Lung microvascular endothelial cell (primary cell): ENCODE results near the gene FZD8. TPM values are rescaled to one million over a fixed set of nuclear protein-coding genes. Genes with fewer than 3 reads are reported as not detected.
A peak's percentile ranks its signal among the peaks of the same experiment; 100 is the strongest.
"Not testable (repeated sequence)": the region's sequence is repeated elsewhere in the genome, so short reads cannot be mapped to it uniquely, and the experiment has no call there.

Experiments used
- DNase-seq, 2 donors: peaks; one replicate each; pipeline versions ENCODE4 v3.0.0 to v3.0.0-alpha.2; 2010; ENCODE audit warnings: low read depth in 2 of 2
- total RNA-seq: library from RNA; depleted of rRNA; stranded (reverse); fragments of >200 nt; gene quantifications from 2 replicates; pipeline ENCODE4 v1.2.1, GENCODE V29; 2014

The FZD8 gene, protein sequence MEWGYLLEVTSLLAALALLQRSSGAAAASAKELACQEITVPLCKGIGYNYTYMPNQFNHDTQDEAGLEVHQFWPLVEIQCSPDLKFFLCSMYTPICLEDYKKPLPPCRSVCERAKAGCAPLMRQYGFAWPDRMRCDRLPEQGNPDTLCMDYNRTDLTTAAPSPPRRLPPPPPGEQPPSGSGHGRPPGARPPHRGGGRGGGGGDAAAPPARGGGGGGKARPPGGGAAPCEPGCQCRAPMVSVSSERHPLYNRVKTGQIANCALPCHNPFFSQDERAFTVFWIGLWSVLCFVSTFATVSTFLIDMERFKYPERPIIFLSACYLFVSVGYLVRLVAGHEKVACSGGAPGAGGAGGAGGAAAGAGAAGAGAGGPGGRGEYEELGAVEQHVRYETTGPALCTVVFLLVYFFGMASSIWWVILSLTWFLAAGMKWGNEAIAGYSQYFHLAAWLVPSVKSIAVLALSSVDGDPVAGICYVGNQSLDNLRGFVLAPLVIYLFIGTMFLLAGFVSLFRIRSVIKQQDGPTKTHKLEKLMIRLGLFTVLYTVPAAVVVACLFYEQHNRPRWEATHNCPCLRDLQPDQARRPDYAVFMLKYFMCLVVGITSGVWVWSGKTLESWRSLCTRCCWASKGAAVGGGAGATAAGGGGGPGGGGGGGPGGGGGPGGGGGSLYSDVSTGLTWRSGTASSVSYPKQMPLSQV
- total RNA-seq = 15.9 and 24.6 TPM in 2 replicates

- DNase-seq = peak; percentile 93 to 96
Measured at GRCh38 chr10:35642035-35642792, at the start of gene FZD8. Gene FZD8 (minus strand): TSS chr10:35642296. CDS start chr10:35641429, 867 bp downstream.

DNA sequence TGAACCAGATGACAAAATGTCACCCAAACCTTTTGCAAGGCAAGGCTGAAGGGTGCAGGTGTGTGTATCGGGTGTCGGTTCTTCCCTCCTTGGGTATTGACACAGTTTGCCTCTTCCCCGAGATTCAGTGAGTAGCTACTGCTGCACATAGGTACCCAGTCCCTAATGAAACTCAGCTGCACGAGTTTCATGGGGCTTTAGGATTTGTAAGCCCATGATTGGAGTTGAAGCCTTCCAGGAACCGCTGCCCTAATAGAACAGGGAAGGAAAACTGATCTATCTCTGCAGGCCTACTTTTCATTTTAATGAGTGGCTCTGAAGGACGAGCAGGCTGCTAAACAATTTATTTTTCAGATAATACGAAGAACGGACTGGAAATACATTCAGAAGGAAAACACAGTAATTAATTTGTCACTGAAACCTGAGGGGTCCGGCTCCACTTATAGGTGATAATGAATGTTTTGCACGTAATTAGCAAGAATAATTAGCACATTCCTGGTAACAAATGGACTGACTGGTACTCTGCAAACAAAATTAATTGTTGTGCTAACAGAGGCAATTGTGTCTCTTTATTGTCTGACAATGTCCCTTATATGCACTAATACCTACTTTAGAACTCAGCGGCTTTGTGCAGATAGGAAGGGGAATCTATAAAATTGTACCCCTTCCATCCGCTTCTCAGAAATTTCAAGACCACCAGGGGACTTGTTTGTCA is 49.6 kb upstream of the FZD8 start:
- no peak for DNase-seq

GRCh38 chr10:35690534-35690933 is 48.4 kb upstream of the FZD8 start:
- peak in 1 of 2 donors; percentile 64 for DNase-seq

DNA sequence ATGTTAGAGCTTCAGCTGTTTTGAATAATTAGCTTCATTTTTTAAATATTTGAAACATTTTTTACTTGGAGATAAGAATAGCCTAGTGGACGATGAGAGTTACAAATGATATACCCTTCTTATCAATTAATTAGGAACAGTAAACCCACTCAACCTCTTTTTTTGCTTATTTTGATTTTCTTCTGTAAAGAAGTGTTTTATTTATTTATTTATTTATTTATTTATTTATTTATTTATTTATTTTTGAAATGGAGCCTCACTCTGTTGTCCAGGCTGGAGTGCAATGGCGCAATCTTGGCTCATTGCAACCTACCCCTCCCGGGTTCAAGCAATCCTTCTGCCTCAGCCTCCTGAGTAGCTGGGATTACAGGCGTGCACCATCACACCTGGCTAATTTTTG is 43.8 kb upstream of the FZD8 start:
- not testable (repeated sequence) for DNase-seq

- no peak for DNase-seq
Measured at GRCh38 chr10:35685402-35685801, 43.3 kb upstream of the FZD8 start.

DNA sequence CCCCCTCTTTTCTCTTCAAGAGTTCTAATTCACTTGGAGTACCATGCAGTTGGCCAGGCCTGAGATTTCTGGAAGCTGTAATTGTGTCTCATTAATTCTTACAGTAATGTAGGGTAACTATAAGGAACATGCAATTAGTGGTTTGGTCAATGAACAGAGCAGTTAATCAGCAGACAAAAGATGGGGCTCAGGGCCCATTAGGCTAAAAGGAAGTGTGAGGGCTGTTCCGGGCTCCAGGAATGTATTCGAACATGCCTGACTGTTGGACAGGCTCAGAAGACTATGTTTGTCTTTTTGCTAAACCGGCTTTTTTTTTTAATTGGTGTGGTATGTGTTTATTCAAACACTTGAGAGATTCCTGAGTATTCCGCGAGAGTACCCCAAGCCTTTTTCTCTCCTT is 42.5 kb upstream of the FZD8 start:
- DNase-seq = no peak

- DNase-seq = no peak
Measured at GRCh38 chr10:35675846-35676245, 33.8 kb upstream of the FZD8 start.

GRCh38 chr10:35674843-35675242 is 32.7 kb upstream of the FZD8 start:
- DNase-seq = no peak

DNA sequence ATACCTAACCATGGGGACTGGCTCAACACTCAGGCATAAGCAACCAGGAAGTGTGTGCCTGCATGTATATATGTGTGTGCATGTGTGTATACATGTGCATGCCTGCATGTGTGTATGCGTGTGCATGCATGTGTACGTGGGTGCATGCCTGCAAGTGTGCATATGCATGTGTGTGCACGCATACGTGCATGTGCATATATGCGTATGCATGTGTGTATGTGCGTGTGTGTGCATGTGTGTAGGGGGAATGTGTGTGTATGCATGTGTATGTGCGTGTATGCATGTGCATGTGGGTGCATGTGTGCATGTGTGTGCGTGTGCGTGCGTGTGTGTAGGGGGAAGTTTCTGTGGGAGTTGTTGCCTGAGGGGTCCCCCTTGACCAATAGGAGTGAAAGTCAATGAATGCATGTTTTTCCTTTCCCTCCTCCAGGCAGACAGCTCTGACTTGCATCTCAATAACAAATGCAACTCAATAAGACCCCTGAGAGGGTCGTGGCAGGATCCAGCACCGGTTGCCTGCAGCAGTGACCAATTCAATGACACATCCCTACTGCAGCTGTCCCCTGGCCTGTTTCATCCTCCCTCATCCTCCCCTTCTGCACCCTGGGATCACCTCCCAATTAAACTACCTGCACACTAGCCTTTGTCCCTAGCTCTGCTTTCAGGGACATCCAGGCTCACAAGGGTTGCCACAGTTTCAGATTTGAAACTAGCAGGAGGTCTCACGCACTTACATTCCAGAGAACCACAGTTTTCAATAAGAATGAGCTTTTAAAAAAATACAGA is 27.0 kb upstream of the FZD8 start:
- no peak for DNase-seq

DNA sequence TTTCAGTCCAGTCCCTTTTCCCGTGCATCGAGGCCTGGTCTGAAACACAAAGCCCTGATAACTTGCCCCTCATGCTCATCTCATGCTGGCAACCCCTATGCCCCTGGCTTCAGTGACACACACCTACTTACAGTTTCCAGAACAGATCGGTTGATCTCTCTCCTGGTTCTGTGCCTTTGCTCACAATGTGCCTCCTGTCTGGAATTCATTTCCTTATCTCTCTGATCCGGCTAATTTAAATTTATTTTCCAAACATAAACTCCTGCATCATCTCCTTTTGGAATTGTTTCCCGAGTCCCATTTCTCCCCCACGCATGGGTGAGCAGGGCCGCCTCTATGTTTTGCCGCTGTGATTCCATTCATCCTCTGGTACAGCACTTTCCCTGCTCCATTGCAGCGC is 25.9 kb upstream of the FZD8 start:
- no peak for DNase-seq

DNA sequence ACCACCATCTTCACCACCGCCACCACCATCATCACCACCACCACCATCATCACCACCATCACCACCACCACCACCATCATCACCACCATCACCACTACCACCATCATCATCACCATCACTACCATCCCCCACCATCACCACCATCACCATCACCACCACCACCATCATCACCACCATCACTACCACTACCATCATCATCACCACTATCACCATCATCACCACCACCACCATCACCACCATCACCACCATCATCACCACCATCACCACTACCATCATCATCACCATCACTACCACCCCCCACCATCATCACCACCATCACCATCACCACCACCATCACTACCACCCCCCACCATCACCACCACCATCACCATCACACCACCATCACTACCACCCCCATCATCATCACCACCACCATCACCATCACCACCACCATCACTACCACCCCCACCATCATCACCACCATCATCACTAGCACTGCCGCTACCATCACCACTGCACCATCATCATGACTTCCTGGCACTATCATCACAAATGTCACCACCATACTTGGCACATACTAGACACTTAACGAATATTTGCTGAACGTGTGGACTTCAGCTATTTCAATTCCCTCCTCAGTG is 25.3 kb upstream of the FZD8 start:
- no peak for DNase-seq

DNA sequence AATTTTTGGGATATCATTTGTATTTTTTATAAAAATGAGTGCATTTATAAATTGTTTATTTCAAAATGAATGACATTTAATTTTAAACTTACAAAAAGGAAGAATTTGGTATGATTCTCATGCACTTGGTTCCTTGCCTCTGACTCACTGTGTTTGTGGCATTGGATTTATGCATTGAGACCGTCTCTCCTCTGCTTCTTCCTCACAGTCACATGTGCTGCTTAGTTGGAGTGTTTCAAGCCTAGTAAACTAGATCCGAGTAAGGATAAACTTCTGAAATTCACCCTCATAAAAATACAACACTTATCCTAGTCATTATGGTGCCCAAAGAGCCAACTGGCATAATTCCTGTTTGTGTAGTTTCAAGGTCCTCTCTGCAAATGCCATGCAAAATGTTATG is 19.1 kb upstream of the FZD8 start:
- DNase-seq = no peak

GRCh38 chr10:35659456-35659855 is 17.4 kb upstream of the FZD8 start:
- no peak for DNase-seq

GRCh38 chr10:35657621-35658020 is 15.5 kb upstream of the FZD8 start:
- DNase-seq = no peak

- no peak for DNase-seq
Measured at GRCh38 chr10:35652824-35653223, 10.7 kb upstream of the FZD8 start.

- no peak for DNase-seq
Measured at GRCh38 chr10:35650894-35651293, 8.8 kb upstream of the FZD8 start.

- DNase-seq = no peak
Measured at GRCh38 chr10:35644050-35644950, 2.2 kb upstream of the FZD8 start.

DNA sequence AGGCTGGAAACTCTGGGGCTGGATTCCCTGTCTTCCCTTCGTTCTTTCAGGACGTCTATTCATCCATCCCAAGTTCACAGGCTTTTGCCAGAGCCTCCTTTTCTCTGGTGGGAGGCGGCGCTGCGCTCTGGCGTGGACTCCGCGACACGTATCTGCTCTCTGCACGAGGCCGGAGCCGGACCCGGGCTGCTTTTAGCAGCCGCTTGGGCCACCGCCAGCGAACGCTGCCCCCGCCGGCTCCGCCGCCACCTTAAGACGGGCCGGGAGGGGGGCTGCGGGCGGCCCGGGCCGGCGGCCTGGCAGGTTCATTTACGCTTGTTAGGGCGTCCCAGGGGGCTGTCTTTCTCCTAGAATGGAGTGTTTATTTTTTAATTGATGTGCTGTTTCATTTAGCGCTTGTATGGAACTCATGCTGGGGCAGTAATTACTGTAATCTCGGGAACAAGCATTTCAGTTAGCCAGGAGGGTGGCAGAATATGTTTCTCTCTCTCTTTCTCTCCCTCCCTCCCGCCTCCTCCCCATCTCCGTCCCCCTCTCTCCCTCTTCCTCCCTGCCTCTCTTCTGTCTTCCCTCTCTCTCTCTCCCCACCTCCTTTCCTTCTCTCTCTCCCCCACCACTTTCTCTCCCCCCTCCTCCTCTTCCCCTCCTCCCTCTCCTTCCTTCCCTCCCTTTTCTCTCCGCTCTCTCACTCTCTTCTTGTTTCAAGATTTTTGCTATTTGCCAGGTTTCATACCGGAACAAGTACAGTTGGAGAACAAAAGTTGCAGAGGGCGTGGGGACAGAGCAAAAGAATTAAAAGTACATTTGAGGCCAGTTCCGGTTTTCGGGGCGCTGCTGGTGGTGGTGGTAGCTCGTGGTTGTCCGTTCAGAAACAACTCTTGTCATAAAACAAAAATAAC is 1.3 kb upstream of the FZD8 start:
- peak; percentile 51 to 78 for DNase-seq
